Suprapubic skin (tissue), 3 donors: Measurements from ENCODE around the gene DBNDD2.

Experiments used
- CTCF ChIP-seq, 2 donors: fragments of 200-600 bp in 1 of 2; fragments of 450-650 bp in 1 of 2; sonication (generic) in 1 of 2; IDR thresholded peaks; one replicate each; pipeline ENCODE4 v1.5.1; 2016 to 2019; ENCODE audit warnings: antibody characterized with exemption in 2 of 2, mild to moderate bottlenecking in 1 of 2, moderate library complexity in 1 of 2
- POLR2A ChIP-seq, 2 donors: fragments of 450-650 bp; IDR thresholded peaks; one replicate each; pipeline ENCODE4 v1.6.1; 2017; ENCODE audit warnings: antibody characterized with exemption in 2 of 2, mild to moderate bottlenecking in 2 of 2, moderate library complexity in 2 of 2

- TF ChIP-seq CTCF (IDR thresholded peaks at IDR 0.05) (no peak), POLR2A (IDR thresholded peaks at IDR 0.05) (no peak)
These were observed 41.9 kb upstream of the DBNDD2 start for GRCh38 chr20:45366192-45366591.
